Heart right ventricle (tissue), 16 donors: ENCODE measurements around the gene TRMT2B. TPM values are rescaled to one million over a fixed set of nuclear protein-coding genes. Genes with fewer than 3 reads are reported as not detected.
"Not testable (repeated sequence)": the region's sequence is repeated elsewhere in the genome, so short reads cannot be mapped to it uniquely, and the experiment has no call there.

Experiments used
- ATAC-seq, 8 donors: fragments of 200-7000 bp; cut with Tn5 transposase; one replicate each; pipeline ENCODE4 v1.9.1; 2020; ENCODE audit warnings: mild to moderate bottlenecking in 8 of 8, moderate library complexity in 8 of 8, moderate number of reproducible peaks in 1 of 8
- DNase-seq, 2 donors: peaks; one replicate each; pipeline ENCODE4 v3.0.0-alpha.2; 2020
- H3K27ac ChIP-seq, 10 donors: fragments of 200-600 bp; sonication (generic) in 2 of 10; one replicate each; pipeline versions ENCODE4 v1.5.0 to v1.8.0; 2020 to 2022; ENCODE audit warnings: mild to moderate bottlenecking in 3 of 10
- H3K27me3 ChIP-seq, 7 donors: fragments of 200-600 bp; one replicate each; pipeline ENCODE4 v1.8.0; 2021 to 2022; ENCODE audit warnings: mild to moderate bottlenecking in 2 of 7
- H3K36me3 ChIP-seq, 9 donors: fragments of 200-600 bp; sonication (generic) in 1 of 9; one replicate each; pipeline versions ENCODE4 v1.5.0 to v1.8.0; 2020 to 2022; ENCODE audit warnings: mild to moderate bottlenecking in 2 of 9
- H3K4me1 ChIP-seq, 9 donors: fragments of 200-600 bp; sonication (generic) in 1 of 9; one replicate each; pipeline versions ENCODE4 v1.5.0 to v1.8.0; 2020 to 2022; ENCODE audit warnings: mild to moderate bottlenecking in 4 of 9
- H3K4me3 ChIP-seq, 10 donors: fragments of 200-600 bp; sonication (generic) in 2 of 10; one replicate each; pipeline versions ENCODE4 v1.5.0 to v1.8.0; 2020 to 2022; ENCODE audit warnings: mild to moderate bottlenecking in 7 of 10, moderate library complexity in 2 of 10
- H3K9me3 ChIP-seq, 11 donors: fragments of 200-600 bp in 10 of 11; sonication (generic) in 2 of 11; one replicate each; pipeline versions ENCODE4 v1.5.0 to v1.8.0; 2013 to 2022; ENCODE audit warnings: mild to moderate bottlenecking in 2 of 11, control low read depth in 1 of 11, moderate library complexity in 1 of 11
- WGBS, 2 donors: extraction: QIAGEN DNeasy Blood & Tissue Kit; methylation state at CpG; one replicate each; pipeline ENCODE4 v1.1.7; 2013; ENCODE audit warnings: inconsistent platforms in 1 of 2; 5-methylcytosine and 5-hydroxymethylcytosine counted together
- intact Hi-C, 10 donors: fragments of 100-400 bp; cut with DNase I; formaldehyde crosslinking; loops; one replicate each; pipeline versions ENCODE4 v1.11.1 to v1.14.2; 2022
- polyA plus RNA-seq, 2 donors: library from polyadenylated mRNA; stranded (reverse); fragments of 200-250 nt; gene quantifications; one replicate each; pipeline ENCODE4 v1.2.3, GENCODE V29; 2013
- total RNA-seq, 10 donors: library from RNA; stranded (reverse); fragmentation: NEBNext Ultra II Directional in 3 of 10; extraction: Animal tissue kit (Norgen Biotek cat#: 25700) in 3 of 10; gene quantifications; one replicate each; pipeline versions ENCODE4 v1.2.1 to v1.2.4, GENCODE V29; 2021 to 2023
- TF ChIP-seq, protein P1 (sequence below), 9 donors: fragments of 200-600 bp; sonication (generic) in 2 of 9; IDR thresholded peaks; one replicate each; pipeline versions ENCODE4 v1.5.0 to v1.8.0; 2021 to 2022; ENCODE audit warnings: antibody characterized with exemption in 9 of 9, mild to moderate bottlenecking in 5 of 9, moderate library complexity in 1 of 9
- donor health status: Arrhythmogenic right ventricular cardiomyopathy.
- donor health status: ischemic (EF 13 %, LVEDD 7.1; RV severe dilation, severe dysfunction).
- donor health status: healthy with polysubstance abuse.
- donor health status: DM: no; HTN: yes; CAD: no.
- donor health status: DM: no; HTN: no; CAD: no.
- donor health status: ischemic (EF 25% LVEDD 6.9; RV normal size, moderate dysfunction).
- donor health status: ischemic (EF 25% LVEDD 5.7; RV mildly dilated, moderate dysfunction).
- donor health status: healthy.
- donor health status: DM: yes; HTN: yes; CAD: no.
- donor health status: Ischemic cardiomyopathy.
- donor health status: ischemic (EF 35%, LVEDD 5.7; RV mildly dilated, moderate dysfunction).
- donor health status: nonischemic (EF 11% LVEDD 7.7; RV severe dilation, severe dysfunction).
- donor health status: DM: yes; HTN: yes; CAD: no.
- donor health status: PGD.
- donor health status: ischemic (EF 29% LVEDD 5.4; RV normal size, mild dysfunction).
- donor health status: nonischemic (EF 23%, LVEDD 6.1; RV moderate dilation, normal function).

TRMT2B gene
- total and polyA plus RNA-seq, 12 donors: 8.2 to 21.2 (median 15.4) TPM

DNA sequence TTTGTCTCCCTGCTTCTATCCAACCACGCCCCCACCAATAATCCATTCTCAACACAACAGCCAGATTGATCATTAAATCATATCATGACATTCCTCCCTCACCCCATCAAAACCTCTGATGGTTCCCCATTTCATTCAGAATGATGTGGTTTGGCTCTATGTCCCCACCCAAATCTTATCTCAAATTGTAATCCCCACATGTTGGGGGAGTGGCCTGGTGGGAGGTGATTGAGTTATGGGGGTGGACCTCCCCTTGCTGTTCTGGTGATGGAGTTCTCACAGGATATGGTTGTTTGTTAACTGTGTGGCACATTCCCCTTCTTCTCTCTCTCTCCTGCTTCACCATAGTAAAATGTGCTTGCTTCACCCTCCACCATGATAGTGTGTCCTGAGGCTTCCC, 23.3 kb downstream of the TRMT2B start:
- 100% methylated on average over 1 of the region's 1 CpG for WGBS, 2 donors
- H3K27me3 ChIP-seq: no peaks in the 10 kb centered on the region
- H3K36me3 ChIP-seq: peaks cover 0 to 63% (median 0%) of the 10 kb centered on the region in 9 donors
- no peaks in the 10 kb centered on the region for H3K4me1 ChIP-seq
- intact Hi-C loops: no loop called here
- H3K9me3 ChIP-seq: no peaks in the 10 kb centered on the region
- no peak overlapping the region for H3K27ac ChIP-seq
- DNase-seq (no peak), ATAC-seq (no peak)
- TF ChIP-seq, protein P1, sequence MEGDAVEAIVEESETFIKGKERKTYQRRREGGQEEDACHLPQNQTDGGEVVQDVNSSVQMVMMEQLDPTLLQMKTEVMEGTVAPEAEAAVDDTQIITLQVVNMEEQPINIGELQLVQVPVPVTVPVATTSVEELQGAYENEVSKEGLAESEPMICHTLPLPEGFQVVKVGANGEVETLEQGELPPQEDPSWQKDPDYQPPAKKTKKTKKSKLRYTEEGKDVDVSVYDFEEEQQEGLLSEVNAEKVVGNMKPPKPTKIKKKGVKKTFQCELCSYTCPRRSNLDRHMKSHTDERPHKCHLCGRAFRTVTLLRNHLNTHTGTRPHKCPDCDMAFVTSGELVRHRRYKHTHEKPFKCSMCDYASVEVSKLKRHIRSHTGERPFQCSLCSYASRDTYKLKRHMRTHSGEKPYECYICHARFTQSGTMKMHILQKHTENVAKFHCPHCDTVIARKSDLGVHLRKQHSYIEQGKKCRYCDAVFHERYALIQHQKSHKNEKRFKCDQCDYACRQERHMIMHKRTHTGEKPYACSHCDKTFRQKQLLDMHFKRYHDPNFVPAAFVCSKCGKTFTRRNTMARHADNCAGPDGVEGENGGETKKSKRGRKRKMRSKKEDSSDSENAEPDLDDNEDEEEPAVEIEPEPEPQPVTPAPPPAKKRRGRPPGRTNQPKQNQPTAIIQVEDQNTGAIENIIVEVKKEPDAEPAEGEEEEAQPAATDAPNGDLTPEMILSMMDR (IDR thresholded peaks at IDR 0.05): no peak
- H3K4me3 ChIP-seq: no peak overlapping the region

GRCh38 chrX:101025126-101025525, 26.8 kb downstream of the TRMT2B start:
- intact Hi-C loops: no loop called here
- TF ChIP-seq, protein P1 (IDR thresholded peaks at IDR 0.05): no peak
- no peak overlapping the region for H3K4me3 ChIP-seq
- H3K9me3 ChIP-seq: no peaks in the 10 kb centered on the region
- no peaks in the 10 kb centered on the region for H3K27me3 ChIP-seq
- no peak overlapping the region for H3K27ac ChIP-seq
- ATAC-seq (no peak), DNase-seq (no peak)
- no peaks in the 10 kb centered on the region for H3K4me1 ChIP-seq
- peaks cover 0 to 70% (median 0%) of the 10 kb centered on the region in 9 donors for H3K36me3 ChIP-seq

- TF ChIP-seq, protein P1 (IDR thresholded peaks at IDR 0.05): no peak
- DNase-seq (no peak), ATAC-seq (no peak)
- H3K27me3 ChIP-seq: no peaks in the 10 kb centered on the region
- H3K4me3 ChIP-seq: no peak overlapping the region
- WGBS, 2 donors: 95 to 98% methylated on average over 3 of the region's 3 CpGs
- peaks cover 0 to 79% (median 0%) of the 10 kb centered on the region in 9 donors for H3K36me3 ChIP-seq
- H3K27ac ChIP-seq: no peak overlapping the region
- no peaks in the 10 kb centered on the region for H3K4me1 ChIP-seq
- intact Hi-C loops: no loop called here
- no peaks in the 10 kb centered on the region for H3K9me3 ChIP-seq
Measured at GRCh38 chrX:101022020-101022419, 29.9 kb downstream of the TRMT2B start.

DNA sequence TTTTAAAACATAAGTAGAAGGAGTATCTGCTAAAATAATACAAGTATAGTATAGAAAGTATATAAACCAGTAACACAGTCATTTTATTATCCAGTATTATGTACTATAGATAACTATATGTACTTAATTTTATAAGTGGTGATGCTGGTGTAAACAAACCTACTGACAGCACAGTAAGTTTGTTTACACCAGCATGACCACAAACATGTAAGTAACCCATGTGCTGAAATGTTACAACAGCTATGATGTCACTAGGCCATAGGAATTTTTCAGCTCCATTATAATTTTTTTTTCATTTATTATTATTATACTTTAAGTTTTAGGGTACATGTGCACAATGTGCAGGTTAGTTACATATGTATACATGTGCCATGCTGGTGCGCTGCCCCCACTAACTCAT, 39.9 kb downstream of the TRMT2B start:
- H3K9me3 ChIP-seq, H3K4me1 ChIP-seq, DNase-seq, H3K27me3 ChIP-seq, ATAC-seq, intact Hi-C loops, H3K4me3 ChIP-seq, H3K27ac ChIP-seq: not testable (repeated sequence)
- WGBS, 2 donors: 80% methylated on average over 1 of the region's 1 CpG; no CpG with 5 or more reads in 1 of the 2 donors
- peaks cover 0 to 94% (median 0%) of the 10 kb centered on the region in 9 donors for H3K36me3 ChIP-seq

DNA sequence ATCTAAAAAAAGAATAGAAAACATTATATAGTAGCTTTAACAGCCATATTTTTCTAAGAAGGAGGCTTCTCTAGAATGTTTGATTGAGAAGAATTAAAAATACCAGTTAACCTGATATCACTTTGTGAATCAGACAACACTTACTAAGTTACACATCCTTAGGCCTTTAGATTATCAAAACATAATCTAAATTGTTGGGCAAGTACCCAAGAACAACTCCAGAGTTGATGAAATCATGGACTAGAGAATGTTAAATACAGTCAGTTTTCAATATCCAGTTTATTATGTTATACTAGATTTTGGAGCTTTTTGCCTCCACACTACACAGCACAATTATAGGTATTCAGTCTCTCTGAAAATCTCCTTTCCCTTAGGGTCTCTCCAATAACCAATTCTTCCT, 42.8 kb downstream of the TRMT2B start:
- TF ChIP-seq, protein P1 (IDR thresholded peaks at IDR 0.05): no peak
- no peak for ATAC-seq
- intact Hi-C loops: no loop called here

More for the DNA sequence above, 42.8 kb downstream of the TRMT2B start:
- DNase-seq: no peak
- Histone ChIP-seq H3K4me3 (no peak overlapping the region), H3K4me1 (no peaks in the 10 kb centered on the region), H3K9me3 (no peaks in the 10 kb centered on the region), H3K36me3 (peaks cover 0 to 79% (median 0%) of the 10 kb centered on the region in 9 donors), H3K27me3 (no peaks in the 10 kb centered on the region), H3K27ac (no peak overlapping the region)
